H9 (cell line): ENCODE data around the gene VEGFC. TPM values are rescaled to one million over a fixed set of nuclear protein-coding genes. Genes with fewer than 3 reads are reported as not detected.

Source experiments
- DNase-seq: peaks from one replicate; pipeline ENCODE4 v3.0.0-alpha.2; 2017
- H2AFZ ChIP-seq: one replicate; pipeline ENCODE4 v1.6.1; 2013; ENCODE audit warnings: mild to moderate bottlenecking, low read length, control low read depth, moderate library complexity
- H2AK5ac ChIP-seq: 2 replicates; pipeline ENCODE4 v1.6.1; 2013; ENCODE audit warnings: low read length, control low read depth, mixed read lengths; ENCODE audit not compliant: insufficient read length
- H2BK120ac ChIP-seq: one replicate; pipeline ENCODE4 v1.6.1; 2013; ENCODE audit warnings: low read depth, mild to moderate bottlenecking, low read length, control low read depth, inconsistent platforms; ENCODE audit not compliant: poor library complexity, severe bottlenecking
- H2BK12ac ChIP-seq: 2 replicates; pipeline ENCODE4 v1.6.1; 2013; ENCODE audit warnings: low read length, control low read depth, mixed read lengths, low read depth; ENCODE audit not compliant: insufficient read length
- H2BK15ac ChIP-seq: 2 replicates; pipeline ENCODE4 v1.6.1; 2013; ENCODE audit warnings: low read depth, low read length, control low read depth
- H2BK20ac ChIP-seq: one replicate; pipeline ENCODE4 v1.6.1; 2013; ENCODE audit warnings: low read depth, mild to moderate bottlenecking, low read length, control low read depth, inconsistent platforms; ENCODE audit not compliant: poor library complexity, severe bottlenecking
- H2BK5ac ChIP-seq: 2 replicates; pipeline ENCODE4 v1.6.1; 2013; ENCODE audit warnings: low read length, control low read depth, mixed read lengths; ENCODE audit not compliant: insufficient read length
- H3K14ac ChIP-seq: 2 replicates; pipeline ENCODE4 v1.6.1; 2013; ENCODE audit warnings: low read length, control low read depth; ENCODE audit not compliant: insufficient read depth
- H3K18ac ChIP-seq: 2 replicates; pipeline ENCODE4 v1.6.1; 2013; ENCODE audit warnings: low read depth, mild to moderate bottlenecking, mixed read lengths, low read length, control low read depth; ENCODE audit not compliant: insufficient read length
- H3K23ac ChIP-seq: 2 replicates; pipeline ENCODE4 v1.6.1; 2013; ENCODE audit warnings: low read length, control low read depth, mixed read lengths, low read depth; ENCODE audit not compliant: insufficient read length
- H3K23me2 ChIP-seq: 2 replicates; pipeline ENCODE4 v1.6.1; 2013; ENCODE audit warnings: low read depth, mild to moderate bottlenecking, mixed read lengths, low read length, control low read depth; ENCODE audit not compliant: insufficient read length, poor library complexity, severe bottlenecking
- H3K27ac ChIP-seq: 2 replicates; pipeline ENCODE4 v1.5.1; 2013; ENCODE audit warnings: low read length, control low read depth, mixed read lengths, low read depth; ENCODE audit not compliant: insufficient read length
- H3K27me3 ChIP-seq: 2 replicates; pipeline ENCODE4 v1.6.1; 2013; ENCODE audit warnings: low read length, control low read depth, inconsistent platforms; ENCODE audit not compliant: insufficient read depth
- H3K4ac ChIP-seq: 2 replicates; pipeline ENCODE4 v1.6.1; 2013; ENCODE audit warnings: low read depth, mild to moderate bottlenecking, control low read depth, inconsistent platforms, low read length, moderate library complexity
- H3K4me1 ChIP-seq: 2 replicates; pipeline ENCODE4 v1.6.1; 2013; ENCODE audit warnings: low read length, control low read depth, inconsistent platforms; ENCODE audit not compliant: insufficient read depth
- H3K4me2 ChIP-seq: 2 replicates; pipeline ENCODE4 v1.6.1; 2013; ENCODE audit warnings: low read length, control low read depth, mixed read lengths; ENCODE audit not compliant: insufficient read length, insufficient read depth
- H3K56ac ChIP-seq: 2 replicates; pipeline ENCODE4 v1.6.1; 2013; ENCODE audit warnings: low read depth, mild to moderate bottlenecking, mixed read lengths, low read length, control low read depth; ENCODE audit not compliant: insufficient read length
- H3K79me1 ChIP-seq: 2 replicates; pipeline ENCODE4 v1.6.1; 2013; ENCODE audit warnings: low read depth, mild to moderate bottlenecking, moderate library complexity, low read length, control low read depth, inconsistent platforms; ENCODE audit not compliant: insufficient read depth, poor library complexity, severe bottlenecking
- H3K79me2 ChIP-seq: 2 replicates; pipeline ENCODE4 v1.6.1; 2013; ENCODE audit warnings: low read length, control low read depth, inconsistent platforms; ENCODE audit not compliant: insufficient read depth
- H3K9ac ChIP-seq: 2 replicates; pipeline ENCODE4 v1.6.1; 2013; ENCODE audit warnings: low read length, control low read depth, mixed read lengths; ENCODE audit not compliant: insufficient read length; ENCODE audit errors: extremely low read depth
- H3K9me3 ChIP-seq: one replicate; pipeline ENCODE4 v1.6.1; 2013; ENCODE audit warnings: low read depth, low read length, inconsistent platforms; ENCODE audit not compliant: control insufficient read depth
- H3T11ph ChIP-seq: one replicate; pipeline ENCODE4 v1.6.1; 2013; ENCODE audit warnings: mild to moderate bottlenecking, low read length, control low read depth, inconsistent platforms
- H4K20me1 ChIP-seq: one replicate; pipeline ENCODE4 v1.6.1; 2013; ENCODE audit not compliant: control insufficient read depth, insufficient read length, insufficient read depth
- H4K5ac ChIP-seq: 2 replicates; pipeline ENCODE4 v1.6.1; 2013; ENCODE audit warnings: low read depth, mild to moderate bottlenecking, mixed read lengths, low read length, control low read depth; ENCODE audit not compliant: insufficient read length
- H4K8ac ChIP-seq: replicated peaks from 2 replicates; pipeline ENCODE4 v1.6.1; 2013; ENCODE audit warnings: low read length, control low read depth, mixed read lengths, low read depth; ENCODE audit not compliant: insufficient read length
- H4K91ac ChIP-seq: 2 replicates; pipeline ENCODE4 v1.6.1; 2013; ENCODE audit warnings: low read depth, mild to moderate bottlenecking, moderate library complexity, mixed read lengths, low read length, control low read depth; ENCODE audit not compliant: insufficient read length
- H3K27ac Mint-ChIP-seq, 3 experiments: 2 replicates in 2 of 3; 3 replicates in 1 of 3; pipeline ENCODE4 v1.8.0; 2020 to 2021; ENCODE audit warnings: mixed read lengths in 3 of 3, mild to moderate bottlenecking in 1 of 3, moderate library complexity in 1 of 3
- H3K27me3 Mint-ChIP-seq: 2 replicates; pipeline ENCODE4 v1.8.0; 2021; ENCODE audit warnings: low read depth, mild to moderate bottlenecking, moderate library complexity, mixed read lengths
- H3K36me3 Mint-ChIP-seq, 3 experiments: 2 replicates in 2 of 3; 3 replicates in 1 of 3; pipeline ENCODE4 v1.8.0; 2020 to 2021; ENCODE audit warnings: low read depth in 3 of 3, mixed read lengths in 3 of 3; ENCODE audit not compliant: insufficient read depth in 1 of 3
- H3K4me1 Mint-ChIP-seq, 2 experiments: 2 replicates each; pipeline ENCODE4 v1.8.0; 2020; ENCODE audit warnings: mixed read lengths in 2 of 2
- H3K4me3 Mint-ChIP-seq, 2 experiments: 2 replicates in 1 of 2; 3 replicates in 1 of 2; pipeline ENCODE4 v1.8.0; 2020 to 2021; ENCODE audit warnings: mild to moderate bottlenecking in 2 of 2, mixed read lengths in 2 of 2, moderate library complexity in 1 of 2
- H3K9me3 Mint-ChIP-seq, 2 experiments: 2 replicates in 1 of 2; 3 replicates in 1 of 2; pipeline ENCODE4 v1.8.0; 2020; ENCODE audit warnings: mild to moderate bottlenecking in 2 of 2, mixed read lengths in 2 of 2, moderate library complexity in 1 of 2
- WGBS: extraction: QIAGEN DNeasy Blood & Tissue Kit; methylation state at CpG from one replicate; pipeline ENCODE4 v1.1.7; 2013; ENCODE audit warnings: missing lambda C conversion rate, low lambda C conversion rate, mixed read lengths; ENCODE audit not compliant: insufficient read length; ENCODE audit errors: extremely low coverage; 5-methylcytosine and 5-hydroxymethylcytosine counted together
- total RNA-seq: library from RNA; stranded (reverse); gene quantifications from 2 replicates; pipeline ENCODE4 v1.2.1, GENCODE V29; 2021
- TF ChIP-seq, protein P1 (sequence below): fragments of 200-600 bp; sonication (generic); conservative IDR thresholded peaks from 3 replicates; pipeline ENCODE4 v1.8.0; 2021; ENCODE audit warnings: antibody characterized with exemption, mild to moderate bottlenecking

The VEGFC gene
- total RNA-seq, 1 experiment from 2014 or later, result 0.46 TPM

GRCh38 chr4:176793060-176793605 is 411 bp upstream of the VEGFC start:
- H3K9me3 Mint-ChIP-seq, result no peaks in the 10 kb centered on the region
- Histone ChIP-seq H3K4ac (no peak overlapping the region), H3K79me1 (no peaks in the 10 kb centered on the region), H3K18ac (no peak overlapping the region), H3K9ac (no peak overlapping the region), H3K9me3 (no peaks in the 10 kb centered on the region), H2AFZ (no peak overlapping the region), H3T11ph (no peak overlapping the region), H3K23me2 (peaks cover 5% of the 10 kb centered on the region), H2BK5ac (no peak overlapping the region), H2AK5ac (no peak overlapping the region), H2BK20ac (no peak overlapping the region), H3K27ac (no peak overlapping the region), H3K4me1 (no peaks in the 10 kb centered on the region), H2BK120ac (no peak overlapping the region), H2BK12ac (no peak overlapping the region), H3K56ac (no peak overlapping the region), H4K8ac (no peak overlapping the region), H3K23ac (no peak overlapping the region), H4K5ac (no peak overlapping the region), H3K4me2 (peak overlapping the region; percentile 30), H3K79me2 (no peaks in the 10 kb centered on the region), H4K20me1 (no peaks in the 10 kb centered on the region), H2BK15ac (no peak overlapping the region), H3K14ac (no peak overlapping the region), H3K27me3 (peaks cover 2% of the 10 kb centered on the region; the same call in 1 of the 2 replicates), H4K91ac (no peak overlapping the region)
- TF ChIP-seq, protein P1, sequence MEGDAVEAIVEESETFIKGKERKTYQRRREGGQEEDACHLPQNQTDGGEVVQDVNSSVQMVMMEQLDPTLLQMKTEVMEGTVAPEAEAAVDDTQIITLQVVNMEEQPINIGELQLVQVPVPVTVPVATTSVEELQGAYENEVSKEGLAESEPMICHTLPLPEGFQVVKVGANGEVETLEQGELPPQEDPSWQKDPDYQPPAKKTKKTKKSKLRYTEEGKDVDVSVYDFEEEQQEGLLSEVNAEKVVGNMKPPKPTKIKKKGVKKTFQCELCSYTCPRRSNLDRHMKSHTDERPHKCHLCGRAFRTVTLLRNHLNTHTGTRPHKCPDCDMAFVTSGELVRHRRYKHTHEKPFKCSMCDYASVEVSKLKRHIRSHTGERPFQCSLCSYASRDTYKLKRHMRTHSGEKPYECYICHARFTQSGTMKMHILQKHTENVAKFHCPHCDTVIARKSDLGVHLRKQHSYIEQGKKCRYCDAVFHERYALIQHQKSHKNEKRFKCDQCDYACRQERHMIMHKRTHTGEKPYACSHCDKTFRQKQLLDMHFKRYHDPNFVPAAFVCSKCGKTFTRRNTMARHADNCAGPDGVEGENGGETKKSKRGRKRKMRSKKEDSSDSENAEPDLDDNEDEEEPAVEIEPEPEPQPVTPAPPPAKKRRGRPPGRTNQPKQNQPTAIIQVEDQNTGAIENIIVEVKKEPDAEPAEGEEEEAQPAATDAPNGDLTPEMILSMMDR, result no peak
- no peaks in the 10 kb centered on the region for H3K36me3 Mint-ChIP-seq
- peaks cover 8 to 11% of the 10 kb centered on the region in 2 experiments; a peak in 3 of 4 replicates for H3K4me1 Mint-ChIP-seq
- peaks cover 47% of the 10 kb centered on the region for H3K27me3 Mint-ChIP-seq
- no peak for DNase-seq
- WGBS, result no CpG with 5 or more reads among the region's 24 CpGs
- H3K4me3 Mint-ChIP-seq, result peak overlapping the region; percentile 81 to 89
- H3K27ac Mint-ChIP-seq, result no peak overlapping the region; a peak in 1 of 7 replicates
